K562 (cell line): ENCODE results near the gene TULP4. TPM values are rescaled to one million over a fixed set of nuclear protein-coding genes. Genes with fewer than 3 reads are reported as not detected.

ENCODE experiments used
- ATAC-seq: fragments of 200-7000 bp; cut with Tn5 transposase; 3 replicates; pipeline ENCODE4 v1.9.1; 2020; ENCODE audit warnings: moderate library complexity
- BruUV-seq: library from RNA; stranded (reverse); fragments of 400-500 nt; replicated peaks from 2 replicates; lab custom pipeline; 2021; lab: Mats Ljungman, UMichigan
- CTCF ChIA-PET: fragments of 300-600 bp; formaldehyde crosslinking; extraction: SDS; loops from one replicate; lab custom pipeline; 2021; ENCODE audit warnings: low intra/inter-chr PET ratio; lab: Yijun Ruan, JAX
- POLR2A ChIA-PET: fragments of 300-600, 350-650 bp; sonication (Branson Sonifier 250); formaldehyde crosslinking; extraction: SDS; loops from one replicate; lab custom pipeline; 2021; ENCODE audit warnings: antibody characterized with exemption, inconsistent platforms; lab: Yijun Ruan, JAX
- DNase-seq, 4 experiments: peaks; one replicate each; pipeline versions ENCODE4 v3.0.0 to v3.0.0-alpha.2; 2011 to 2018; ENCODE audit warnings: low spot score in 3 of 4, mixed read lengths in 3 of 4; ENCODE audit errors: extremely low read depth in 1 of 4
- FAIRE-seq: peaks from 2 replicates; lab custom pipeline; 2011; peaks lifted over from hg19 to GRCh38; lab: Jason Lieb, UNC
- H2AFZ ChIP-seq: 2 replicates; pipeline ENCODE4 v1.6.0; 2011; ENCODE audit warnings: low read depth, low read length, control low read depth, inconsistent platforms
- H3K27ac ChIP-seq: fragments of 200-600 bp; 3 replicates; pipeline ENCODE4 v1.8.0; 2011; ENCODE audit warnings: low read depth, mild to moderate bottlenecking, control low read depth, inconsistent platforms, low read length, moderate library complexity, mixed read lengths; ENCODE audit errors: extremely low read depth
- H3K27me3 ChIP-seq, 2 experiments: fragments of 300-600 bp in 1 of 2; 2 replicates in 1 of 2; 3 replicates in 1 of 2; pipeline versions ENCODE4 v1.6.0 to v1.8.0; 2011; ENCODE audit warnings: inconsistent platforms in 2 of 2, low read length in 2 of 2, mild to moderate bottlenecking in 1 of 2, mixed read lengths in 1 of 2, moderate library complexity in 1 of 2; ENCODE audit not compliant: control insufficient read depth in 2 of 2, insufficient read depth in 2 of 2
- H3K36me3 ChIP-seq: fragments of 300-600 bp; 3 replicates; pipeline ENCODE4 v1.8.0; 2011; ENCODE audit warnings: mild to moderate bottlenecking, low read length, inconsistent platforms; ENCODE audit not compliant: control insufficient read depth, insufficient read depth
- H3K4me1 ChIP-seq, 2 experiments: fragments of 200-600 bp in 1 of 2; replicated peaks in 1 of 2; 2 replicates in 1 of 2; 3 replicates in 1 of 2; pipeline versions ENCODE4 v1.5.1 to v1.8.0; 2011; ENCODE audit warnings: inconsistent platforms in 2 of 2, low read length in 2 of 2, mild to moderate bottlenecking in 1 of 2, mixed read lengths in 1 of 2, moderate library complexity in 1 of 2; ENCODE audit not compliant: control insufficient read depth in 2 of 2, insufficient read depth in 2 of 2
- H3K4me2 ChIP-seq: 2 replicates; pipeline ENCODE4 v1.6.1; 2011; ENCODE audit warnings: low read length, control low read depth, inconsistent platforms, mixed read lengths; ENCODE audit not compliant: insufficient read depth
- H3K4me3 ChIP-seq: fragments of 200-600 bp; sonication (generic), shearing (Covaris generic); 2 replicates; pipeline ENCODE4 v1.5.1; 2016; ENCODE audit warnings: control low read depth, inconsistent platforms
- H3K79me2 ChIP-seq: fragments of 200-600 bp; 3 replicates; pipeline ENCODE4 v1.8.0; 2011; ENCODE audit warnings: low read length, inconsistent platforms; ENCODE audit not compliant: control insufficient read depth, insufficient read depth
- H3K9ac ChIP-seq, 2 experiments: 2 replicates each; pipeline versions ENCODE4 v1.6.0 to v1.6.1; 2011; ENCODE audit warnings: low read depth in 2 of 2, low read length in 2 of 2, control low read depth in 1 of 2, inconsistent platforms in 1 of 2, mild to moderate bottlenecking in 1 of 2, mixed read lengths in 1 of 2; ENCODE audit not compliant: insufficient read depth in 1 of 2
- H3K9me1 ChIP-seq: one replicate; pipeline ENCODE4 v1.6.0; 2011; ENCODE audit warnings: inconsistent platforms, mild to moderate bottlenecking, low read length, moderate library complexity; ENCODE audit not compliant: control insufficient read depth, insufficient read depth
- H3K9me3 ChIP-seq: replicated peaks from 2 replicates; pipeline ENCODE4 v1.5.1; 2011; ENCODE audit warnings: low read depth, low read length, inconsistent platforms; ENCODE audit not compliant: control insufficient read depth, insufficient read depth
- H4K20me1 ChIP-seq: replicated peaks from 2 replicates; pipeline ENCODE4 v1.6.1; 2011; ENCODE audit warnings: low read length, inconsistent platforms, mixed read lengths; ENCODE audit not compliant: control insufficient read depth, insufficient read depth
- POLR2G ChIP-seq: fragments of 200-400 bp; formaldehyde crosslinking; IDR thresholded peaks from 2 replicates; pipeline ENCODE4 v1.6.1; 2017; ENCODE audit warnings: low read depth, mild to moderate bottlenecking, antibody characterized with exemption, low read length, moderate library complexity
- ZBTB33 ChIP-seq: sonication (generic); formaldehyde crosslinking; IDR thresholded peaks from 2 replicates; pipeline ENCODE4 v1.8.1; 2023; ENCODE audit warnings: mild to moderate bottlenecking, missing genetic modification reagents
- ZNF436 ChIP-seq: fragments of 250-450, 450-650 bp; sonication (Bioruptor Pico); formaldehyde crosslinking; IDR thresholded peaks from 2 replicates; pipeline ENCODE4 v1.7.0; 2020; ENCODE audit warnings: mild to moderate bottlenecking
- WGBS: fragments of 100-300 bp; shearing (Covaris generic); methylation state at CpG from one replicate; pipeline ENCODE4 v1.1.6; 2016; ENCODE audit warnings: low coverage, mixed read lengths; ENCODE audit not compliant: insufficient coverage; ENCODE audit errors: missing lambda C conversion rate; 5-methylcytosine and 5-hydroxymethylcytosine counted together
- in situ Hi-C: fragments of 300-500 bp; cut with MboI; formaldehyde crosslinking; loops from 4 replicates; pipeline ENCODE4 v1.15.0; 2018; ENCODE audit warnings: inconsistent platforms, mixed read lengths
- intact Hi-C: fragments of 100-400 bp; cut with micrococcal nuclease; formaldehyde crosslinking; loops from 2 replicates; pipeline ENCODE4 v1.14.2; 2022
- polyA plus RNA-seq, 8 experiments: library from polyadenylated mRNA; depleted of rRNA in 4 of 8; stranded (reverse) in 5 of 8; unstranded in 3 of 8; fragments of >200 nt; fragmentation: Nextera tagmentation in 2 of 8; fragmentation: Illumina TruSeq in 1 of 8; extraction: Ambion mirVana in 2 of 8; extraction: Trizol in 1 of 8; gene quantifications; 2 replicates each; pipeline versions ENCODE4 v1.2.1 to v1.2.3, GENCODE V29; 2011 to 2014; ENCODE audit warnings: inconsistent platforms in 1 of 8, missing spikeins in 1 of 8
- total RNA-seq, 7 experiments: library from RNA; depleted of rRNA in 6 of 7; stranded (reverse); fragments of >200 nt in 6 of 7; fragmentation: Illumina TruSeq in 2 of 7; extraction: Trizol in 2 of 7; gene quantifications; 2 replicates each; pipeline versions ENCODE4 v1.2.1 to v1.2.3, GENCODE V29; 2011 to 2021; ENCODE audit warnings: low replicate concordance in 1 of 7

Gene TULP4
- total and polyA plus RNA-seq, 9 of the 15 experiments (the other 6 are each of a cell fraction or from before 2014, with no cell fraction given) = 1.2 to 50.4 (median 11.0) TPM

- BruUV-seq = no TSS peak
- H3K4me1 ChIP-seq = peaks cover 0 to 4% of the 10 kb centered on the region in 2 experiments; a peak in 2 of 5 replicates
- no peak overlapping the region for H3K27ac ChIP-seq
- H3K27me3 ChIP-seq = no peaks in the 10 kb centered on the region
- H3K9ac ChIP-seq = no peak overlapping the region; a peak in 1 of 4 replicates
- FAIRE-seq (no peak), DNase-seq (no peak), ATAC-seq (no peak)
- CTCF ChIA-PET = no interaction called here
- intact Hi-C loops = no loop called here
- no peaks in the 10 kb centered on the region for H4K20me1 ChIP-seq
- no peaks in the 10 kb centered on the region for H3K9me1 ChIP-seq
- no peaks in the 10 kb centered on the region for H3K79me2 ChIP-seq
- H2AFZ ChIP-seq = no peak overlapping the region
- peaks cover 35% of the 10 kb centered on the region for H3K36me3 ChIP-seq
- in situ Hi-C loops = no loop called here
- POLR2A ChIA-PET = no interaction called here
- no peak for TF ChIP-seq ZNF436
- peak; percentile 62 for TF ChIP-seq ZBTB33 (CRISPR knock-in tag)
- peak; percentile 36; the same call in 1 of the 2 replicates for TF ChIP-seq POLR2G
- no peaks in the 10 kb centered on the region for H3K9me3 ChIP-seq
- H3K4me3 ChIP-seq = no peak overlapping the region
- no peak overlapping the region for H3K4me2 ChIP-seq
- 91% methylated on average over 35 of the region's 43 CpGs for WGBS
Observed at GRCh38 chr6:158502263-158502950, 190.1 kb downstream of the TULP4 start.
